Activated B cell treated with CpG ODN at 0.5 μM for 24 hours (primary cell): ENCODE results near the gene PARK7. TPM values are rescaled to one million over a fixed set of nuclear protein-coding genes. Genes with fewer than 3 reads are reported as not detected.
"Not testable (repeated sequence)": the region's sequence is repeated elsewhere in the genome, so short reads cannot be mapped to it uniquely, and the experiment has no call there.

Source experiments
- ATAC-seq: fragments of 200-7000 bp; cut with Tn5 transposase; one replicate; pipeline ENCODE4 v1.10.0; 2021; ENCODE audit warnings: low read depth, mild to moderate bottlenecking, moderate library complexity
- CTCF ChIA-PET: fragments of 350-600 bp; sonication (Branson Sonifier 250); formaldehyde crosslinking; loops from one replicate; lab custom pipeline; 2021; ENCODE audit warnings: antibody characterized with exemption; lab: Charles Lee
- POLR2A ChIA-PET: fragments of 350-600 bp; sonication (Branson Sonifier 250); formaldehyde crosslinking; loops from one replicate; lab custom pipeline; 2021; ENCODE audit warnings: antibody characterized with exemption; lab: Charles Lee
- DNase-seq: peaks from one replicate; pipeline ENCODE4 v3.0.0; 2022
- H3K27ac Mint-ChIP-seq: one replicate; pipeline ENCODE4 v1.8.0; 2020; ENCODE audit warnings: mixed read lengths
- H3K27me3 Mint-ChIP-seq: one replicate; pipeline ENCODE4 v1.8.0; 2021; ENCODE audit warnings: mixed read lengths
- H3K36me3 Mint-ChIP-seq: one replicate; pipeline ENCODE4 v1.8.0; 2021; ENCODE audit warnings: low read depth, mixed read lengths
- H3K4me1 Mint-ChIP-seq: one replicate; pipeline ENCODE4 v1.8.0; 2021; ENCODE audit warnings: mixed read lengths
- H3K4me3 Mint-ChIP-seq: one replicate; pipeline ENCODE4 v1.8.0; 2020; ENCODE audit warnings: mild to moderate bottlenecking, mixed read lengths
- H3K9me3 Mint-ChIP-seq: one replicate; pipeline ENCODE4 v1.8.0; 2020; ENCODE audit warnings: mixed read lengths
- intact Hi-C: fragments of 100-400 bp; cut with micrococcal nuclease; formaldehyde crosslinking; loops from one replicate; pipeline ENCODE4 v1.15.1; 2024
- total RNA-seq: library from RNA; stranded (reverse); gene quantifications from 2 replicates; pipeline ENCODE4 v1.2.3, GENCODE V29; 2022
- TF ChIP-seq, protein P1 (sequence below): fragments of 200-600 bp; IDR thresholded peaks from one replicate; pipeline ENCODE4 v1.8.0; 2022; ENCODE audit warnings: antibody characterized with exemption, mild to moderate bottlenecking

The PARK7 gene
- total RNA-seq, 1 donor from 2014 or later: 242 TPM

DNA sequence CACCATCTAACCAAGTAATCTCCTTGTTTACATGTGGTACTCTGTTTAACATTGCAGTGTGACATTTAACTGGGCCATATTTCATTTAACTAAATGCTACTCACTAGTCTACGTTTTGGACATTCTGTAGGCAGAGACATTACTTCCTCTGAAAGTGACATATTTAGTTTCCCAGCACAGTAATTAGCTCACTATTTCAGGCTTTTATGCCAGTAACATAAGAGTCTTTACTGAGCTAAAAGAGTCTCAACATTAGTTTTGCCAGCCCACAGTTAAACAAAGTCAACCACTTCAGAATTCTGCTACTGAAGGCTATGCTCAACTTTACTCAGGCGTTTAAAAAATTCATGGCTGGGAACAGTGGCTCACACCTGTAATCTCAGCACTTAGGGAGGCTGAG, 18.3 kb upstream of the PARK7 start:
- Mint-ChIP-seq H3K4me3 (peak overlapping the region; percentile 36), H3K36me3 (no peaks in the 10 kb centered on the region), H3K27me3 (peaks cover 24% of the 10 kb centered on the region), H3K27ac (peak overlapping the region; percentile 15), H3K9me3 (no peaks in the 10 kb centered on the region), H3K4me1 (peaks cover 31% of the 10 kb centered on the region)
- intact Hi-C loops: no loop called here
- DNase-seq (no peak), ATAC-seq (no peak)
- TF ChIP-seq, protein P1, sequence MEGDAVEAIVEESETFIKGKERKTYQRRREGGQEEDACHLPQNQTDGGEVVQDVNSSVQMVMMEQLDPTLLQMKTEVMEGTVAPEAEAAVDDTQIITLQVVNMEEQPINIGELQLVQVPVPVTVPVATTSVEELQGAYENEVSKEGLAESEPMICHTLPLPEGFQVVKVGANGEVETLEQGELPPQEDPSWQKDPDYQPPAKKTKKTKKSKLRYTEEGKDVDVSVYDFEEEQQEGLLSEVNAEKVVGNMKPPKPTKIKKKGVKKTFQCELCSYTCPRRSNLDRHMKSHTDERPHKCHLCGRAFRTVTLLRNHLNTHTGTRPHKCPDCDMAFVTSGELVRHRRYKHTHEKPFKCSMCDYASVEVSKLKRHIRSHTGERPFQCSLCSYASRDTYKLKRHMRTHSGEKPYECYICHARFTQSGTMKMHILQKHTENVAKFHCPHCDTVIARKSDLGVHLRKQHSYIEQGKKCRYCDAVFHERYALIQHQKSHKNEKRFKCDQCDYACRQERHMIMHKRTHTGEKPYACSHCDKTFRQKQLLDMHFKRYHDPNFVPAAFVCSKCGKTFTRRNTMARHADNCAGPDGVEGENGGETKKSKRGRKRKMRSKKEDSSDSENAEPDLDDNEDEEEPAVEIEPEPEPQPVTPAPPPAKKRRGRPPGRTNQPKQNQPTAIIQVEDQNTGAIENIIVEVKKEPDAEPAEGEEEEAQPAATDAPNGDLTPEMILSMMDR: no peak
- ChIA-PET POLR2A (interaction anchor here (1.0 to 1.8 kb wide), 2 partner anchors 18 to 466 kb away, joined by 3 to 5 read pairs; partner anchors contain the start of gene PARK7), CTCF (interaction anchor here (1.2 to 1.3 kb wide), 2 partner anchors 10 to 40 kb away, joined by 3 read pairs; no protein-coding TSS in a partner anchor)

DNA sequence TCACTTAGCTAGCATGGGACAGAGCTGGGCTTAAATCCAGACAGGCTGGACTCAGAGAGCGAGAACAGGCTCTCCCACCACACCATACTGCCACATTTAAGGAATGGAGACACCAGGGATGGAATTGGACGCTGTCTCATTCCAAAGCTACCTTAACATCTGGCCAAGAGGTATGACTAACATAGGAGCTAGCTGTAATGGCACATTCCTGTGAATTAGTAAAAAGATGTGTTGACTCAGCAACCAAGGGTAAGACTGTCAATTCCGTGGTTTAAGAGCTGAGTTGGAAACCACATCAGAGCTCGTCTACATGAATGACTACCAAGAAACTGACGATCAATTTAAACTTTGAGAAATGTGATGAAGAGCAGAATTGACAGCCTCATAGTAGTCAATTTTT, 12.6 kb upstream of the PARK7 start:
- H3K4me3 Mint-ChIP-seq: no peak overlapping the region
- ChIA-PET POLR2A (interaction anchor here (0.6 to 0.9 kb wide), 3 partner anchors 13 to 42 kb away, joined by 3 to 6 read pairs (median 5); partner anchors contain the start of gene PARK7), CTCF (interaction anchor here (0.5 to 1.0 kb wide), 2 partner anchors 751 to 1526 kb away, joined by 3 read pairs; no protein-coding TSS in a partner anchor)
- H3K9me3 Mint-ChIP-seq: no peaks in the 10 kb centered on the region
- intact Hi-C loops: no loop called here
- TF ChIP-seq, protein P1: no peak
- ATAC-seq (no peak), DNase-seq (no peak)
- H3K36me3 Mint-ChIP-seq: peaks cover 1% of the 10 kb centered on the region
- peaks cover 6% of the 10 kb centered on the region for H3K4me1 Mint-ChIP-seq
- no peaks in the 10 kb centered on the region for H3K27me3 Mint-ChIP-seq
- no peak overlapping the region for H3K27ac Mint-ChIP-seq

DNA sequence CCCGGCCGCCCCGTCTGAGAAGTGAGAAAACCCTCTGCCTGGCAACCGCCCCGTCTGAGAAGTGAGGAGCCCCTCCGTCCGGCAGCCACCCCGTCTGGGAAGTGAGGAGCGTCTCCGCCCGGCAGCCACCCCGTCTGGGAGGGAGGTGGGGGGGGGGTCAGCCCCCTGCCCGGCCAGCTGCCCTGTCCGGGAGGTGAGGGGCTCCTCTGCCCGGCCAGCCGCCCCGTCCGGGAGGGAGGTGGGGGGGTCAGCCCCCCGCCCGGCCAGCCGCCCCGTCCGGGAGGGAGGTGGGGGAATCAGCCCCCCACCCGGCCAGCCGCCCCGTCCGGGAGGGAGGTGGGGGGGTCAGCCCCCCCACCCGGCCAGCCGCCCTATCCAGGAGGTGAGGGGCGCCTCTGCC, 8.7 kb upstream of the PARK7 start:
- CTCF ChIA-PET, H3K36me3 Mint-ChIP-seq, ATAC-seq, POLR2A ChIA-PET, H3K27me3 Mint-ChIP-seq, H3K9me3 Mint-ChIP-seq, H3K4me3 Mint-ChIP-seq, DNase-seq, H3K27ac Mint-ChIP-seq: not testable (repeated sequence)
- H3K4me1 Mint-ChIP-seq: peaks cover 15% of the 10 kb centered on the region
- intact Hi-C loops: loop anchor here (1.0 to 5.0 kb wide), 2 partner anchors 9 to 40 kb away; partner anchors contain the start of gene PARK7

DNA sequence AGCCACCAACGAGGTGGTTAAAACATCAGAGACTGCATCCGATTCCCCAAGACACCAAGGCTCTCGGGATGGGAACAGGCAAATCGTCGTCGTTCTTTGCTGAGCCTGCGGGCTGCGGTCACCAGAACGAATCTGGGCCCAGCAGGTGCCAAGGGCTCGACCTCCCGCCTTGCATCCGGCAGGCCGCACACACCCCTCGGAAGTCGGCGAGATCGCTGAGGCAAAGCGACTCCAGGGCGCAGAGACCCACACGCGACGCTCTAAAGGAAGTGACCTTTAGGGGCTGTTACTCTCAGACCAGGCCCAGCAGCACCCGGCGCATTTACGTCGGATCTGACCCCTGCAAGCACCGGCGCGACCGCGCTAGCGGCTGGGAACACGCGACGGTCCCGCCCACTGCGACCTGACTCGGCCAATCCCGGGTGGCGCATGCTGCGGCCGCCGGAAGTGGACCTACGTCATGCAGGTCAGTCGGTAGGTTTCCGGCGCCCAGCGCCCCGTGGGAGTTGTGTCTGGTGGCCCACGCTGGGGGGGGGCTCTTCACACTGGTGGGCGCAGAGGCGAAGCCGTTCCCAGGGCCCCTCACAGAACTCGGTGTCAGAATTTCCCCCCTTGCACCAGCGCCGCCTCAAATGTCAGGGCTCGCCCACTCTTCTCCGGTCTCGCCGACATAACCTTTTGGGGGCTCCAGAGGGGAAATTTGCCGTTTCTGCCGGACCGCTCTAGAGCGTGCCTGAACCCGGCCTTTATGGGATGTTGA, 7.5 kb upstream of the PARK7 start:
- peak; percentile 90 for ATAC-seq
- Mint-ChIP-seq H3K27me3 (no peaks in the 10 kb centered on the region), H3K36me3 (peaks cover 1% of the 10 kb centered on the region), H3K4me3 (peak overlapping the region; percentile 89), H3K27ac (peak overlapping the region; percentile 95), H3K4me1 (peaks cover 15% of the 10 kb centered on the region), H3K9me3 (no peaks in the 10 kb centered on the region)
- POLR2A ChIA-PET: interaction anchor here (0.5 to 1.1 kb wide), 3 partner anchors 41 to 271 kb away, joined by 4 to 6 read pairs (median 4); no protein-coding TSS in a partner anchor
- intact Hi-C loops: loop anchor here (1.0 to 5.0 kb wide), 2 partner anchors 7 to 42 kb away; partner anchors contain the start of gene PARK7
- peak; percentile 83 for DNase-seq
- CTCF ChIA-PET: interaction anchor here (0.8 kb wide), 1 partner anchor 11 kb away, joined by 3 read pairs; no protein-coding TSS in a partner anchor
- TF ChIP-seq, protein P1: no peak

DNA sequence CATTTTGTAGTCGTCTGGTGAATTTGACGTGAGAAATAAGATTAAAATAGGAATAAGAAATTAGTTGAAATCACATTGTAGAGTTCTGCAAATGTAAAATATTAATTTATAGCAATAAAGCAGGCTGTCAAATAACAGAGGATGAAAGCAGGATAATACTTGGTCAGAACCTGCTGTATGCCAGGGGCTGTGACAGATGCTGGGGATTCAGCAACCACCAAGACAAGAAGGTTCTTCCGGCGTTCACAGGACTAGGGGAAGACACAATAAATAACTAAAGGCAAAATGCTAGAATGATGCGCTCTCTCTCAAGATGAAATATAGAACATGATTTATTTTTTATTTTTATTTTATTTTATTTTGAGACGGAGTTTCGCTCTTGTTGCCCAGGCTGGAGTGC, 6.8 kb upstream of the PARK7 start:
- DNase-seq (no peak), ATAC-seq (no peak)
- Mint-ChIP-seq H3K4me3 (peak overlapping the region; percentile 89), H3K4me1 (peaks cover 20% of the 10 kb centered on the region), H3K27ac (peak overlapping the region; percentile 95), H3K9me3 (no peaks in the 10 kb centered on the region), H3K27me3 (no peaks in the 10 kb centered on the region), H3K36me3 (peaks cover 1% of the 10 kb centered on the region)
- intact Hi-C loops: loop anchor here (5.0 kb wide), 1 partner anchor 42 kb away; no protein-coding TSS in a partner anchor
- ChIA-PET POLR2A (interaction anchor here (0.7 kb wide), 1 partner anchor 74 kb away, joined by 4 read pairs; no protein-coding TSS in a partner anchor), CTCF (no interaction called here)
- TF ChIP-seq, protein P1: no peak
